Measurements from ENCODE around the gene AICDA.

AICDA gene

DNA sequence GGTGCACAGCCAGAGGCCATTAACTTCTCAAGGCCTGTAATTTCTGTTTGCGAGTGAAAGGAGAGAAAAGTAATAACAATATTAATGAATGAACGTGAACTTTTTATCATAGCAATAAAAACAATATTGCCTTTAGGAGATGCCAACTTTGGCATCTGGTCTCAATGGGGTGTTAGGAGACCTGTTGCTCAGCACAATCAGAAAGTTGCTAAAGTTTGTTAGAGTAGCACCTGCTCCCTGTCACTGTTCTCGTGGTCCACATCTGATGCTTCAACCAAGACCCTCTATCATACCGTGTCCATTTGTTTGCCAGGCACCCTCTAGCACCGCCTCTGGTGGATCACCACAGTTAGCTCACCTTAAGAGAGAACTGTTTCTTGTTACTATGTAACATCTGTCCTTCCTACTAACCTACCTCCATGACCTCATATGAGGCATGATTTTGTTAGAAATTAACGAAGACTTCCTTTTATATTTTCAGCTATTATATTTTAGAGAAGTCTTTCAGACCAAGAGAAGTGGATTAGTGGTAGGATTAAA is 59.5 kb downstream of the AICDA start:
- no peak overlapping the region for H3K4me3 ChIP-seq
- H3K4me1 ChIP-seq, result no peaks in the 10 kb centered on the region
- TF ChIP-seq, protein P1, sequence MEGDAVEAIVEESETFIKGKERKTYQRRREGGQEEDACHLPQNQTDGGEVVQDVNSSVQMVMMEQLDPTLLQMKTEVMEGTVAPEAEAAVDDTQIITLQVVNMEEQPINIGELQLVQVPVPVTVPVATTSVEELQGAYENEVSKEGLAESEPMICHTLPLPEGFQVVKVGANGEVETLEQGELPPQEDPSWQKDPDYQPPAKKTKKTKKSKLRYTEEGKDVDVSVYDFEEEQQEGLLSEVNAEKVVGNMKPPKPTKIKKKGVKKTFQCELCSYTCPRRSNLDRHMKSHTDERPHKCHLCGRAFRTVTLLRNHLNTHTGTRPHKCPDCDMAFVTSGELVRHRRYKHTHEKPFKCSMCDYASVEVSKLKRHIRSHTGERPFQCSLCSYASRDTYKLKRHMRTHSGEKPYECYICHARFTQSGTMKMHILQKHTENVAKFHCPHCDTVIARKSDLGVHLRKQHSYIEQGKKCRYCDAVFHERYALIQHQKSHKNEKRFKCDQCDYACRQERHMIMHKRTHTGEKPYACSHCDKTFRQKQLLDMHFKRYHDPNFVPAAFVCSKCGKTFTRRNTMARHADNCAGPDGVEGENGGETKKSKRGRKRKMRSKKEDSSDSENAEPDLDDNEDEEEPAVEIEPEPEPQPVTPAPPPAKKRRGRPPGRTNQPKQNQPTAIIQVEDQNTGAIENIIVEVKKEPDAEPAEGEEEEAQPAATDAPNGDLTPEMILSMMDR (IDR thresholded peaks at IDR 0.05), result no peak
- H3K9me3 ChIP-seq, result no peaks in the 10 kb centered on the region
- no peak for DNase-seq
- no peak overlapping the region for H3K27ac ChIP-seq
- no peaks in the 10 kb centered on the region for H3K27me3 ChIP-seq
- no peaks in the 10 kb centered on the region for H3K36me3 ChIP-seq
- intact Hi-C loops (cut with DNase I; ENCODE audit: low total_unique reads), result no loop called here
